M059J (cell line): ENCODE results near the gene FBXO4. TPM values are rescaled to one million over a fixed set of nuclear protein-coding genes. Genes with fewer than 3 reads are reported as not detected.
"Not testable (repeated sequence)": the region's sequence is repeated elsewhere in the genome, so short reads cannot be mapped to it uniquely, and the experiment has no call there.

Experiments used
- DNase-seq: peaks from one replicate; pipeline ENCODE4 v3.0.0-alpha.2; 2012; ENCODE audit warnings: low read depth
- total RNA-seq: library from RNA; depleted of rRNA; stranded (reverse); fragments of >200 nt; shearing (Covaris generic); gene quantifications from 2 replicates; pipeline ENCODE4 v1.2.3, GENCODE V29; 2014; rRNA removed

FBXO4 gene
- total RNA-seq, 1 experiment from 2014 or later = 12.1 TPM

DNA sequence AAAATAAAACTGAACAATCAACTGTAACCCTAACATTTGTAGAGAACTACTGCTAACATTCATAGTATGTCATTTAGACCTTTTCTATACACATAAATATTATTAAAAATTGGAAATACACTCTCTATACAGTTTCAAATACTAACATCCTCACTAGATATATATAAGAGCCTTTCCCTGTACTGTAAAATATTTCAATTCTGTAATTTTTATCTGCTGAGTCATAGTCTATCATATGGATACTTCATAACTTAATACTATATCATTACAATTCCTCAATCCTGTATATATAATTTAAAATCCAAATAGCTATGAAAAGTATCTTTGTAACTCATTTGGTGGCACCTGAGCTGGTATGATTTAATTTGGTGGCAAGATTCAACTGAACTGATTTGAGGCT, 55.8 kb downstream of the FBXO4 start:
- no peak for DNase-seq

DNA sequence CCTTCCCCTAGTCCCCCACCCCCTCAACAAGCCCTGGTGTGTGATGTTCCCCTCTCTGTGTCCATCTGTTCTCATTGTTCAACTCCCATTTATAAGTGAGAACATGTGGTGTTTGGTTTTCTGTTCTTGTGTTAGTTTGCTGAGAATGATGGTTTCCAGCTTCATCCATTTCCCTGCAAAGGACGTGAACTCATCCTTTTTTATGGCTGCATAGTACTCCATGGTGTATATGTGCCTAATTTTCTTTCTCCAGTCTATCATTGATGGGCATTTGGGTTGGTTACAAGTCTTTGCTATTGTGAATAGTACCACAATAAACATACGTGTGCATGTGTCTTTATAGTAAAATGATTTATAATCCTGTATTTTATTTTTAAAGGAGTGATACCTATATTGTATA, 57.8 kb downstream of the FBXO4 start:
- not testable (repeated sequence) for DNase-seq

DNA sequence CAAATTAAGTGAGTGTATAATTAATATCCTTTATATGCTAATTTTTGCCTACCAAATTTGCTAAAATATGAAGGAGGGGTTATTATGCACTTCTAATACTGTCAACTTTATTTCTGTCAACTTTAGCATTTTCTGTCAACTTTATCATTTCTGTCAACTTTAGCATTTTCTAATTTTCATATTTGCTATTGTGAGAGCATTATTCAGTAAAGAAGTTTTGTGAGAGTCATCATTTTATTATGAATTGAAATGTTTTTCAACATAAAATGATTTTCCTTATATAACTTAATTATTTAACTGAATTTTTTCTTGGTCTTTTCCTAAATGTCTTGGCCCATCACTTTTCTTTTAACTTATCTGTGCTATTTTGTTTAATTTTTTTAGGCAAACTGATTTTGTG, 58.2 kb downstream of the FBXO4 start:
- DNase-seq = no peak

DNA sequence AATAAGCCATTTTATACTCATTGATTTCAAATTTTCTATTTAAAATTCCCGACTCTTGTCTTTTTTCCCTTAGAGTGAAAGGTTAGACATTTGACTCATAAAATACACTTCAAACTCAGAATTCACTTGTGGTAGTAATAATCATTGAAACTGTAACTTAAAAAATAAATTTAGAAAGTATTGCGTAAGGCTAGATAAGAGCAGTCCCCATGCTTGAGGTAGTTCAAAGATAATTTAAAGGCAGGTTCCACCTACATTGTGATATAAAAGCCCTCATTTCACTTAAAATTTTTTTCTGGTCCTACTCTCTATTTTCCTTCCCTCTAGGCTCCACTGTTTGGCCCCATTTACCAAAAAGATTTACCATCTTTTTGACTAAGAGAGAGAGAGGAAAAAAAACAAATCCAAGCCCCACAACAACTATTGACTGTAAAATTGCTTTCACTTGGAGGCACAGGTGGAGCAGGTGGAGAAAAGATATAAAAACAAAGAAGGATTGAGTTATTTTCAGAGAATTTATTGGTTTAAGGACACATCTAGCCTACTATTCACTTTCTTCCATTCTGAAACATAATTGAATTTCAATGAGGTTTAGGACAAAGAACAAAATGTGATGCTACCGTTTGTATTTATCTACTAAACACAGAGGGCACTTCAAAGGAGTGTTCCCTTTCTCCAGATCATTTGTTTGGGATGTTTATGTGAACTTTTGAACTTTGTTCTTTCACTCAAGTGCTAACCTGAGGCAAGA, 61.0 kb downstream of the FBXO4 start:
- no peak for DNase-seq

Other genes starting within 250 kb of the FBXO4 start
- 17.8 and 23.5 TPM in 2 replicates for gene OXCT1, start 54.9 kb upstream of the FBXO4 start, total RNA-seq
- gene RIMOC1, start 20.9 kb upstream of the FBXO4 start, total RNA-seq = 21.9 and 23.8 TPM in 2 replicates